ENCODE measurements around the gene KAZN. TPM values are rescaled to one million over a fixed set of nuclear protein-coding genes. Genes with fewer than 3 reads are reported as not detected.

Gene KAZN
- total and polyA plus RNA-seq, 2 of the 8 experiments (the other 6 are each of a cell fraction or from before 2014, with no cell fraction given), result 3.7 to 11.8 TPM

DNA sequence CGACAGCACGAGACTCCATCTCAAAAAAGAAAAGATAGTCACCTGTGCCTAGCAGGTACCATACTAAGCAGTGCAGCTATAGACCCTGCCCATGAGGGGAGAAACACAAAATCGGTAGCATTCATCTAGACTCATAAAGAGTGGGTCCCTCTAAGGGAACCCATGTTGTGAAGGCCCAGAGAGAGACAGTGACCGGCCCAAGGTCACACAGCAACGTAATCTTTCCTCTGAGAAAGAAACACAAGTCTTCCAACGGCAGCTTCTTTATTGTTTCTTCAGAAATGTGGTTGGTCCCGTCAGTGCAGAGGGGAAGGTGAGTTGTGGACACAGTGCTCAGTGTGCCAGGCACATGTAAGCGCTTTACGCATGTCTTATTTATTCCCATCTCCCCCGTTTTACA is 356.4 kb downstream of the KAZN start (continued):
- TF ChIP-seq CHD7 (IDR thresholded peaks at IDR 0.05; ENCODE audit: insufficient replicate concordance, low read length) (no peak), FOSL1 (IDR thresholded peaks at IDR 0.05; ENCODE audit: insufficient read depth, low read depth, low read length) (no peak), POU5F1 (IDR thresholded peaks at IDR 0.05; ENCODE audit: low read depth, low read length) (no peak), E2F6 (IDR thresholded peaks at IDR 0.05) (no peak), CBX5 (IDR thresholded peaks at IDR 0.05; ENCODE audit: low read depth, low read length) (no peak), EGR1 (IDR thresholded peaks at IDR 0.05; ENCODE audit: borderline replicate concordance, low read depth, low read length) (no peak), KDM5A (IDR thresholded peaks at IDR 0.05; ENCODE audit: low read length) (no peak), SAP30 (IDR thresholded peaks at IDR 0.05; ENCODE audit: insufficient read depth, insufficient replicate concordance, low read length) (no peak)
- TF ChIP-seq, protein P1, sequence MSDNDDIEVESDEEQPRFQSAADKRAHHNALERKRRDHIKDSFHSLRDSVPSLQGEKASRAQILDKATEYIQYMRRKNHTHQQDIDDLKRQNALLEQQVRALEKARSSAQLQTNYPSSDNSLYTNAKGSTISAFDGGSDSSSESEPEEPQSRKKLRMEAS (IDR thresholded peaks at IDR 0.05), result no peak
